ENCODE data around the gene PDLIM5. TPM values are rescaled to one million over a fixed set of nuclear protein-coding genes. Genes with fewer than 3 reads are reported as not detected.

Gene PDLIM5
- total and polyA plus RNA-seq, 2 of the 8 experiments (the other 6 are each of a cell fraction or from before 2014, with no cell fraction given), result 37.3 to 62.1 TPM

- no peak for TF ChIP-seq TAF7 (optimal IDR thresholded peaks at IDR 0.05; ENCODE audit: borderline replicate concordance, low read depth, low read length)
Observed at GRCh38 chr4:94537921-94538628, 86.3 kb downstream of the PDLIM5 start (continued).

All from H1 (cell line).